Muscle layer of colon (tissue), 2 donors: ENCODE measurements around the gene PRRC2B.

Experiments used
- H3K27ac ChIP-seq: one replicate; pipeline ENCODE4 v1.7.0; 2013; ENCODE audit warnings: low read depth, mild to moderate bottlenecking, low read length, moderate library complexity
- H3K27me3 ChIP-seq, 2 donors: one replicate each; pipeline ENCODE4 v1.7.0; 2013; ENCODE audit warnings: low read length in 2 of 2, mild to moderate bottlenecking in 2 of 2; ENCODE audit not compliant: insufficient read depth in 2 of 2, control insufficient read depth in 1 of 2
- H3K36me3 ChIP-seq: one replicate; pipeline ENCODE4 v1.7.0; 2013; ENCODE audit warnings: mild to moderate bottlenecking, low read length; ENCODE audit not compliant: insufficient read depth
- H3K4me1 ChIP-seq: one replicate; pipeline ENCODE4 v1.7.0; 2013; ENCODE audit warnings: mild to moderate bottlenecking, low read length; ENCODE audit not compliant: insufficient read depth
- H3K4me3 ChIP-seq, 2 donors: one replicate each; pipeline ENCODE4 v1.7.0; 2013; ENCODE audit warnings: low read length in 2 of 2, low read depth in 1 of 2, mild to moderate bottlenecking in 1 of 2, moderate library complexity in 1 of 2
- H3K9ac ChIP-seq: one replicate; pipeline ENCODE4 v1.7.0; 2013; ENCODE audit warnings: low read length
- H3K9me3 ChIP-seq: one replicate; pipeline ENCODE4 v1.7.0; 2013; ENCODE audit warnings: mild to moderate bottlenecking, low read length
- donor health status: abdominal sarcoma.
- donor health status: Adenocarcinoma of cecum.

Gene PRRC2B

DNA sequence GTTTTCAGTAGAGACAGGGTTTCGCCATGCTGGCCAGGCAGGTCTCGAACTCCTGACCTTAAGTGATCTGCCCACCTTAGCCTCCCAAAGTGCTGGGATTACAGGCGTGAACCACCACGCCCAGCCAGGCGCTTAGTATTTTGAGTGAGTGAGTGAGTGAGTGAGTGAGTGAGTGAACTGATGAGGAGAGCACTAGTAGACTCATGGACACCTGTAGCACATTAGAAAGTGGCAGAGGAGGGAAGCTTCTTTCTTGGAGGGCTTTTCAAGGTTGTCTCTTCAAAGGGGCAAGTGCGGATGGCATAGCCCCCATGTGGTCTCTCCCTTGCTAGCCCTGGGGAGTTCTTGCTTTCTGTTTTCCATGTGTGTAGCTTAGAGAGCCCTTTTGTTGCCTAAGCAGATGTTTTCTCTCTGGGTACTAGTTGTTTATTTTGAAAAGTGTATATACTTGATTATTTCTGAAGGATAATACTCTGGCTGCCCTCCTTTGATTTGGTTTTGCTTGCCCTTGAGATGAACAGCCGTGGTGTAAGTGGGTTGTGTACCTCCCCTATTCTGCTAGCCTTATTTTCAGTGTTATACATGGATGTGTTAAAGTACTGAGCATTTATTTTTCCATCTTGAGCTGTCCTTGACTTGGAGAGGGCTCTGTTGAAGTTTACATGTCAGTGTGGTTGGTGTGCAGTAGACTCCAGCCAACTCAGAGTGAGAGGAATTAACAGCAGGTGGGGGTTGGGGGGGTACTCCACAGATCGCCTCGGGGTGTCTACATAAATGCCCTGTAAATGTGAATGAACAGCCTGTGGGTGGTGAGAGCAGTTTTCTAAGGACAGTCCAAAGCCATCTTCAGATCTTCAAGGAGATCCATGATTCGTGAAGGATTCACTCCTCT lies 35.5 kb downstream of the PRRC2B start:
- H3K36me3 ChIP-seq, result peaks cover 25% of the 10 kb centered on the region
- no peaks in the 10 kb centered on the region for H3K27me3 ChIP-seq
- H3K4me1 ChIP-seq, result peaks cover 32% of the 10 kb centered on the region
- H3K4me3 ChIP-seq, result no peak overlapping the region
- no peak overlapping the region for H3K27ac ChIP-seq
- no peaks in the 10 kb centered on the region for H3K9me3 ChIP-seq
- no peak overlapping the region for H3K9ac ChIP-seq

DNA sequence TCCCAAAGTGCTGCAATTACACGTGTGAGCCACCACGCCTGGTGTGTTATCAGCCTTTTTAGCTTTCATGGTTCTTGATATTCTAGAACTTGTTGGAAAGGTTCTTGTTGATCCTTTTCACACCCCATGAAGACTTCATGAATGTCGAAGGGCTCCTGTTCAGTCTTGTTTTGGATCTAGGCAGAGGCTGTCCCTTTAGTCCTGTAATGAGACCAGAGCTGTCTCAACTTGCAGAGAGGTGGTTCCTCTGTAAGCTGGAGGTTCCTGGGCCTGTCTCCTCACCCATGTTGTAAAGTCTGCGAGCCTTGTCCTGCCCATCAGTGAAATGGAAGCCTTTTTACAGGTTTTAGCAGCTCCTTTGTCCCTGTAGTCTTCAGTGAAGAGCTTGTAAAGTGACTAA lies 38.2 kb downstream of the PRRC2B start:
- peaks cover 42% of the 10 kb centered on the region for H3K36me3 ChIP-seq
- H3K27me3 ChIP-seq, result no peaks in the 10 kb centered on the region
- H3K9ac ChIP-seq, result no peak overlapping the region
- peaks cover 32% of the 10 kb centered on the region for H3K4me1 ChIP-seq
- no peak overlapping the region for H3K4me3 ChIP-seq
- H3K9me3 ChIP-seq, result no peaks in the 10 kb centered on the region
- H3K27ac ChIP-seq, result no peak overlapping the region

DNA sequence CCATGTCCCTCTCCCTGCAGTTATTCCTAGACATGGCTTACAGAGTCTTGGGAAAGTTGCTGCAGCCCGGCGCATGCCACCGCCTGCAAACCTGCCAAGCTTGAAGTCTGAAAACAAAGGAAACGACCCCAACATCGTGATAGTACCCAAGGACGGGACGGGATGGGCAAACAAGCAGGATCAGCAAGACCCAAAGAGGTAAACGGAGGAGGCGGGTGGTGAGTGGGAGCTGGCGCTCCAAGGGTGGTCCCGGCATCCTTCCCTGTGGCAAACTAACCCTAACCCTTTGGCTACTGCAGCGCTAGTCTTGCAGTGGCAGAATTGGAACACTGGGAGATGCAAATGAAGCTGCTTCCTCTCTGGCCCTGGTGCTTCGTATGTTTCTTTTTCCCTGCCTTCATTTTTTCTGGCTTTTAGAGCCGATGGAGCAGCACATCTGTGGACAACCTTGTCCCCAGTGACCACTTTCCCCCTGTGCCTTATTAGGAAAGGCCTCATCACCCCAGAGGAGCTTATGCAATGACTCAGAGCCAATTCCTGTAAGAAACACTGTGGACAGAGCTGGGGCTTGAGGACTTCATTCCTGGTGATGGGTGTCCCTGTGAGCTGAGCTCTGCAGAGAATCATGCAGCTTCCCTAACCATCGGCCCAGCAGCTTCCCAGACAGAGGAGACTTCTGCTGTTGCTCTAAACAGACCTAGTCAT lies 38.9 kb downstream of the PRRC2B start:
- Histone ChIP-seq H3K4me3 (no peak overlapping the region), H3K9me3 (no peaks in the 10 kb centered on the region), H3K9ac (no peak overlapping the region), H3K36me3 (peaks cover 49% of the 10 kb centered on the region), H3K27me3 (no peaks in the 10 kb centered on the region), H3K4me1 (peaks cover 32% of the 10 kb centered on the region), H3K27ac (peak overlapping the region; percentile 41)

DNA sequence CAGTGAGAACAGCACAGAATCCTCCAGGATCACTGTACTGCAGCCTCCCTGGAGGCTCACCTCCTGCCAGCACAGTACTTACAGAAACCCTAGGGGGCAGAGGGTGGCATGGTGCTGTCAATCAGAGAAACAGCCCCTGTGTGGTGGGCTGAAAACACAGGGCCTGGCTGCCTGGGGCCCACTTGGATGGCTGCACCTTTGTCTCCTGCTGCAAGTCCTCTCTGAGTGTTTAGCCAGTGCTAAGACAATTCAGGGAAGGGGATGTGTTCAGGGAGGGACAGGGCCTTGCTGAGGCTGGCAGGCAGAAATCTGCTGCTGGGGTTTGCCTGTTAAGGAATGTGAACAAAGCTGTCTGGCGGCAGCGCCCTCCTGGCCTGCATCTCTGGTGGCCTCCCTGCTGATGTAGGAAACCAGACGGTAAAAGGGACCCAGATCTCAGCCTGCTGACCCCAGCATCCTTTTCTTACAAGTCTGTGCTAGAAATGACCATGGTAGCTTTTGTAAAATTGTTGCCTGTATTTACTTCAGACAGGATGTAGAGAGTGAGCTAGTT lies 39.5 kb downstream of the PRRC2B start:
- H3K9me3 ChIP-seq, result no peaks in the 10 kb centered on the region
- no peak overlapping the region for H3K9ac ChIP-seq
- H3K27me3 ChIP-seq, result no peaks in the 10 kb centered on the region
- peaks cover 32% of the 10 kb centered on the region for H3K4me1 ChIP-seq
- H3K27ac ChIP-seq, result peak overlapping the region; percentile 41
- no peak overlapping the region for H3K4me3 ChIP-seq
- H3K36me3 ChIP-seq, result peaks cover 55% of the 10 kb centered on the region

- Histone ChIP-seq H3K27ac (no peak overlapping the region), H3K36me3 (peaks cover 68% of the 10 kb centered on the region), H3K9ac (no peak overlapping the region), H3K4me1 (peaks cover 22% of the 10 kb centered on the region), H3K4me3 (no peak overlapping the region), H3K9me3 (no peaks in the 10 kb centered on the region), H3K27me3 (no peaks in the 10 kb centered on the region)
These were observed 40.8 kb downstream of the PRRC2B start for GRCh38 chr9:131434673-131435072.

GRCh38 chr9:131436376-131436775 lies 42.5 kb downstream of the PRRC2B start:
- Histone ChIP-seq H3K4me3 (no peak overlapping the region), H3K36me3 (peaks cover 76% of the 10 kb centered on the region), H3K4me1 (peaks cover 15% of the 10 kb centered on the region), H3K27me3 (no peaks in the 10 kb centered on the region), H3K27ac (no peak overlapping the region), H3K9me3 (no peaks in the 10 kb centered on the region), H3K9ac (no peak overlapping the region)

DNA sequence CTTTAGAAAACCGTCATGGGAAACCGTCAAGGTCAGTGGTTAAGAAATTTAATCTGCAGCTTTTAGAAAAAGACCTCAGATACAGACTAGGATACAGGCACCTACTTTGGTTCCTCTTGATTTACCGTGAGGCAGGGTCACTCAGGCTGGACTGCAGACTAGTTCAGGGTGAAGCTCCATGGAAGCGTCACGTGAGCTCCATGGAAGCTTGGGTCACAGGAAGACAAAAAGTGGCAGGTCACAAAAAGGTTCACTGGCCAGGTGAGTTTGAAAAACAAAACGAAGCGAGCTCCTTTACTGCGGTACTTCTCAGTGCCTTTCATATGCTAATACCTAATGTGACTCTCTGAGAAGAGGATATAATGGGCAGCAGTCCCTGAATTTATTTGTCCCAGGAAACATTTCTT lies 43.0 kb downstream of the PRRC2B start:
- no peak overlapping the region for H3K4me3 ChIP-seq
- peaks cover 80% of the 10 kb centered on the region for H3K36me3 ChIP-seq
- no peaks in the 10 kb centered on the region for H3K9me3 ChIP-seq
- no peaks in the 10 kb centered on the region for H3K27me3 ChIP-seq
- H3K4me1 ChIP-seq, result peaks cover 15% of the 10 kb centered on the region
- no peak overlapping the region for H3K9ac ChIP-seq
- no peak overlapping the region for H3K27ac ChIP-seq

- Histone ChIP-seq H3K4me1 (peaks cover 10% of the 10 kb centered on the region), H3K4me3 (no peak overlapping the region), H3K36me3 (peaks cover 76% of the 10 kb centered on the region), H3K27me3 (no peaks in the 10 kb centered on the region), H3K27ac (no peak overlapping the region), H3K9ac (no peak overlapping the region), H3K9me3 (no peaks in the 10 kb centered on the region)
These were observed 44.3 kb downstream of the PRRC2B start for GRCh38 chr9:131438190-131438589.

DNA sequence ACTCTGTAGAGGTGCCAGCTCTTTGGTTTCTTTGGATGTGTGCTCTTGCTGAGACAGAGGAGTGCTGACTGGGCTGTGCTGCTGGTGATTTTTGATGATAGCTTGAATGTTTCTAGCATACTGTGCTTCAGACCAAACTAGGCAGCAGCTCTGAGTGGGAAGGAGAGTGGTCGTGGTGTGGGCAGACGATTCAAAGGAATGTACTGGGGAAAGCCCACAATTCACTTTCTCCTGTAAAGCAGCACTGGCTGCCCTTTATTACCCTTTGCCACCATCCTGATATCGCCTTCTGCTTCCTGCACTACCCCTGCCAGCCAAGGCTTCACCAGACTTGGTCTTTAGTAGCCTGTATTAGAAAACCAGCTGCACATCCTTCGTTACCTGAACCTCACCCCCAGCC lies 45.3 kb downstream of the PRRC2B start:
- H3K27me3 ChIP-seq, result no peaks in the 10 kb centered on the region
- H3K36me3 ChIP-seq, result peaks cover 71% of the 10 kb centered on the region
- H3K4me3 ChIP-seq, result no peak overlapping the region
- no peaks in the 10 kb centered on the region for H3K9me3 ChIP-seq
- no peak overlapping the region for H3K27ac ChIP-seq
- no peaks in the 10 kb centered on the region for H3K4me1 ChIP-seq
- no peak overlapping the region for H3K9ac ChIP-seq

DNA sequence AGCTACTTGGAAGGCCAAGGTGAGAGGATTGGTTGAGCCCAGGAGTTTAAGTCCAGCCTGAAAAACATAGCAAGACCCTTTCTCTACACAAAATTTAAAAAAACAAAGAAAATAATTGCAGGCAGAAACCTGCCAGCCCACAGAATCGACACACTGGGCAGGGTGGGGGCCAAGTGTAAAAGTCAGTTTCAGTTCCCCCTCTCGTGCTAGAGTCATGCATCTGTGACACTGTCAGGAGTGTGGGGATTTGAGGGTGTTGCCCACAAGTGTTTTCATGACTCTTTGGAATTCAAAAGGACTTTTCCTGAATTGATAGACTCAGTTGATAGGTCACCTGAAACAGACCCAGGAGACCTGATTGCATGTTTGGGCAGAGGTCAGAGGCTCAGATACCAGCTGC lies 47.6 kb downstream of the PRRC2B start:
- Histone ChIP-seq H3K4me1 (no peaks in the 10 kb centered on the region), H3K9me3 (no peaks in the 10 kb centered on the region), H3K36me3 (peaks cover 79% of the 10 kb centered on the region), H3K27ac (no peak overlapping the region), H3K27me3 (no peaks in the 10 kb centered on the region), H3K9ac (no peak overlapping the region), H3K4me3 (no peak overlapping the region)

GRCh38 chr9:131442351-131442750 lies 48.5 kb downstream of the PRRC2B start:
- no peak overlapping the region for H3K27ac ChIP-seq
- H3K4me1 ChIP-seq, result no peaks in the 10 kb centered on the region
- H3K9me3 ChIP-seq, result no peaks in the 10 kb centered on the region
- peaks cover 79% of the 10 kb centered on the region for H3K36me3 ChIP-seq
- no peak overlapping the region for H3K4me3 ChIP-seq
- no peak overlapping the region for H3K9ac ChIP-seq
- H3K27me3 ChIP-seq, result no peaks in the 10 kb centered on the region
